OCI-LY3 (cell line): ENCODE measurements around the gene UBA1.

Source experiments
- CTCF ChIP-seq: fragments of 200-600, 300-600 bp; sonication (generic); IDR thresholded peaks from 2 replicates; pipeline ENCODE4 v1.5.1; 2014; ENCODE audit warnings: antibody characterized with exemption, low read length, low read depth
- EZH2phosphoT487 ChIP-seq: fragments of 200-600 bp; shearing (Covaris generic); IDR thresholded peaks from 2 replicates; pipeline ENCODE4 v1.6.1; 2018; ENCODE audit warnings: antibody characterized with exemption, mixed run types, low read depth

GRCh38 chrX:47158781-47159180 lies 34.8 kb upstream of the UBA1 start:
- TF ChIP-seq CTCF: no peak
- TF ChIP-seq EZH2phosphoT487: no peak
